ENCODE measurements around the gene GTF2H4. TPM values are rescaled to one million over a fixed set of nuclear protein-coding genes. Genes with fewer than 3 reads are reported as not detected.

Gene GTF2H4
- 48.3 TPM for total RNA-seq

GRCh38 chr6:30907758-30908591, at the start of gene GTF2H4:
Gene GTF2H4, plus strand, starts transcription at chr6:30908207.

GRCh38 chr6:30883685-30884520, 24.1 kb upstream of the GTF2H4 start, which contains the start of gene DDR1:
Gene DDR1, plus strand, starts transcription at chr6:30884519. Its CDS starts 4,211 bp downstream, at chr6:30888730.

GRCh38 chr6:30914076-30914853, 6.3 kb downstream of the GTF2H4 start, which contains the start of gene VARS2:
Gene VARS2, plus strand, starts transcription at chr6:30914238. Its CDS starts 599 bp downstream, at chr6:30914837.

GRCh38 chr6:30931969-30932645, 24.1 kb downstream of the GTF2H4 start, which contains the start of gene SFTA2:
Gene SFTA2, minus strand, starts transcription at chr6:30932170. Its CDS starts 74 bp downstream, at chr6:30932096.

GRCh38 chr6:30940361-30940986, 32.5 kb downstream of the GTF2H4 start, which contains the start of gene MUCL3:
Gene MUCL3, plus strand, starts transcription at chr6:30940973. Its CDS starts 27 bp downstream, at chr6:30941000.

Small RNA genes lying within 50 kb of the gene (small RNA-seq; reads per million reads assigned to genes)
- not detected for gene RF00019 (ENCODE audit: low replicate concordance)

Other genes starting within 250 kb of the GTF2H4 start
- gene DHX16, start 235.2 kb upstream of the GTF2H4 start, total RNA-seq, result 27.5 TPM
- 30.1 TPM for gene PPP1R18, start 221.6 kb upstream of the GTF2H4 start, total RNA-seq
- gene NRM, start 217.2 kb upstream of the GTF2H4 start, total RNA-seq, result 7.1 TPM
- 15.9 TPM for gene MDC1, start 190.9 kb upstream of the GTF2H4 start, total RNA-seq
- 468 TPM for gene TUBB, start 187.9 kb upstream of the GTF2H4 start, total RNA-seq
- 60.8 TPM for gene FLOT1, start 165.5 kb upstream of the GTF2H4 start, total RNA-seq
- gene IER3, start 163.7 kb upstream of the GTF2H4 start, total RNA-seq, result 13.2 TPM
- 141 TPM for gene DDR1, start 23.7 kb upstream of the GTF2H4 start, total RNA-seq
- gene VARS2, start 6.0 kb downstream of the GTF2H4 start, total RNA-seq, result 26.7 TPM
- gene SFTA2, start 24.0 kb downstream of the GTF2H4 start, total RNA-seq, result not detected
- gene MUCL3, start 32.8 kb downstream of the GTF2H4 start, total RNA-seq, result not detected
- not detected for gene MUC21, start 75.5 kb downstream of the GTF2H4 start, total RNA-seq
- not detected for gene MUC22, start 102.3 kb downstream of the GTF2H4 start, total RNA-seq
- not detected for gene C6orf15, start 204.4 kb downstream of the GTF2H4 start, total RNA-seq
- gene PSORS1C1, start 206.6 kb downstream of the GTF2H4 start, total RNA-seq, result 0.06 TPM
- gene CDSN, start 212.2 kb downstream of the GTF2H4 start, total RNA-seq, result not detected
- gene PSORS1C2, start 230.9 kb downstream of the GTF2H4 start, total RNA-seq, result 0.29 TPM
- gene CCHCR1, start 249.6 kb downstream of the GTF2H4 start, total RNA-seq, result 27.2 TPM